AG10803 (cell line): Measurements from ENCODE around the gene DMWD.

ENCODE experiments used
- DNase-seq: peaks from one replicate; pipeline ENCODE4 v3.0.0; 2010; ENCODE audit warnings: low read depth
- H3K4me3 ChIP-seq: 2 replicates; pipeline ENCODE4 v1.5.1; 2011; ENCODE audit warnings: mild to moderate bottlenecking, low read length, control low read depth
- TF ChIP-seq, protein P1 (sequence below): conservative IDR thresholded peaks from 2 replicates; pipeline ENCODE4 v1.5.1; 2011; ENCODE audit warnings: mild to moderate bottlenecking, low read length, control low read depth, inconsistent platforms

Gene DMWD

DNA sequence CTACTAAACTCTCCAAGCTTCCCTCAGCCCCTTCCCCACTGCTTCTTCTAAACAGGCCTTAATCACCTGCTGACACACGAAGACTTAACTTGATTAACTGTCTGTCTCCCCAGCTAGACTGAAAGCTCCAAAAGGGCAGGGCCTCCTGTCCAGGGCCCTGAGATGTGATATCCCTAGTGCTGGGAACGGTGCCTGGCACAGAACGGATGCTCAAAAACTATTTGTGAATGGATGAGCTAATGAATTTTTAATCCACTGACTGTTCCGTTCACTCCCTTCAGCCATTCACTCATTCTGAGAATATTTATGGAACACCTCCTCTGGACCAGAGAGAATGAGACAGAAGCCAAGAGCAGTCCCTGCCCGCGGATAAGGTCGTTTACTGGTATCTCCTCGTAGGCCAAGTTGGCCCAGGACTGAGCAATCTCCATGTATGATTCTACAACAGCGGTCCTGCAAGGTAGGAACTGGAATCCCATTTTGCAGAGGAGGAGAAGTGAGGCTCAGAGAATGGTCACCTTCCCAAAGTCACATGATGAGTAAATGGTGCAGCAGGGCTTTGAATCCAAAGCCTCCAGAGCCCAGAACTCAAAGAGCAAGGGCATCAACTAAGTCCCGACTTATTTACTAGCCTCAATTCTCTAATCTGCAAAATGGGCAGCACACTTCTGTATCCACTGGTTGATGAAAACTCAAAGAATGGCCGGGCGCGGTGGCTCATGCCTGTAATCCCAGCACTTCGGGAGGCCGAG, 3.4 kb downstream of the DMWD start:
- no peak for DNase-seq

DNA sequence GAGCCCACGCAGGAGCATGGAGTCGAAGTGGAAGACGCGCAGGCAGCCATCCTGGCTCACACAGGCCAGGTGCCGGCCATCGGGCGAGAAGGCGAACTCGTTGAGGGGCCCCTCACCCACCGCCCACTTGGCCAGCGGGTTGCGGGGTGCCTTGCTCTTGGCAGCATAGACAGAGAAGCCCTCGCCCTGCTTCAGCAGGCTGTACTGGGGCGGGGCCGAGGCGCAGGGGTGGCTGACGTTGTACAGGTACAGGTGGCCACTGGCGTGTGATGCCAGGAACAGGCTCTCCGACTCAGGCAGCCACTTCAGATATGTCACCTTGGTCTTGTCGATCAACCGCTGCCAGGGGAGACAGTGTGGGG, 6.1 kb downstream of the DMWD start:
- no peak overlapping the region for H3K4me3 ChIP-seq
- no peak for DNase-seq
- TF ChIP-seq, protein P1, sequence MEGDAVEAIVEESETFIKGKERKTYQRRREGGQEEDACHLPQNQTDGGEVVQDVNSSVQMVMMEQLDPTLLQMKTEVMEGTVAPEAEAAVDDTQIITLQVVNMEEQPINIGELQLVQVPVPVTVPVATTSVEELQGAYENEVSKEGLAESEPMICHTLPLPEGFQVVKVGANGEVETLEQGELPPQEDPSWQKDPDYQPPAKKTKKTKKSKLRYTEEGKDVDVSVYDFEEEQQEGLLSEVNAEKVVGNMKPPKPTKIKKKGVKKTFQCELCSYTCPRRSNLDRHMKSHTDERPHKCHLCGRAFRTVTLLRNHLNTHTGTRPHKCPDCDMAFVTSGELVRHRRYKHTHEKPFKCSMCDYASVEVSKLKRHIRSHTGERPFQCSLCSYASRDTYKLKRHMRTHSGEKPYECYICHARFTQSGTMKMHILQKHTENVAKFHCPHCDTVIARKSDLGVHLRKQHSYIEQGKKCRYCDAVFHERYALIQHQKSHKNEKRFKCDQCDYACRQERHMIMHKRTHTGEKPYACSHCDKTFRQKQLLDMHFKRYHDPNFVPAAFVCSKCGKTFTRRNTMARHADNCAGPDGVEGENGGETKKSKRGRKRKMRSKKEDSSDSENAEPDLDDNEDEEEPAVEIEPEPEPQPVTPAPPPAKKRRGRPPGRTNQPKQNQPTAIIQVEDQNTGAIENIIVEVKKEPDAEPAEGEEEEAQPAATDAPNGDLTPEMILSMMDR, result no peak

More for the DNA sequence above, 3.4 kb downstream of the DMWD start:
- TF ChIP-seq, protein P1, result no peak
- no peak overlapping the region for H3K4me3 ChIP-seq

DNA sequence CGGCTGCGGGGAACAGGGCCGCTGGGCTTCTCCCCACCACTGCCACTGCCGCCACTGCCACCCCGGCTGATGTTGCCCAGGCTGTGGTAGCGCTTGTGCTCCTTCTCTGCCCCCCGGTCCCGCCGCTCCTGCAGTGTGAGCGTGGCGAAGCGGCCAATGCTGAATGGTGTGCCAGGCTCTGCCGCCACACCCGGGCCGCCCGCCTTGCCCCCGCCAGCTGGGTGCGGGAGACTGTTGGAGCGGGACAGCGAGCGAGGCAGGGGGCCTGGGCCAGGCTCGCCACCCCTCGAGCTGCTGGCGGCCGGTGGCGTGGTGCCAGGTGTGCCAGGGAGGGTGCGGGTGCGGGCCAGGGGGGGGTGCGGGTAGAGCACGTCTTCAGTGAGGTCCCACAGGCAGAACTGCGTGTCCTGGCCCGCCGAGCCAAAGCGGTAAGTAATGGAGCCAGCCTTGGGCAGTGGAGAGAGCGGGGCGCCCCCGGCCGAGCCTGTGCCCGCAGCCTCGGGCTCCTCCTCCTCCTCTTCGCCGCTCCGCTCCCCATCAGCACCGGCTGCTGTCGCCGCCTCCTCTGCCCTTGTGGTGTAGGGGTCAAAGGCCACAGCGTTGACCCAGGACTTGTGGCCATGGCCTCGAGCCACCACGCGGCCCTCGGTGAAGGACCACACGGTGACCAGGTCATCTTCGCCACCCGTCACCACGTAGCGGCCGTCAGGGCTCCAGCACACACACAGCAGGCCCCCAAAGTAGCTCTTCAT, 6.7 kb downstream of the DMWD start:
- no peak overlapping the region for H3K4me3 ChIP-seq

DNA sequence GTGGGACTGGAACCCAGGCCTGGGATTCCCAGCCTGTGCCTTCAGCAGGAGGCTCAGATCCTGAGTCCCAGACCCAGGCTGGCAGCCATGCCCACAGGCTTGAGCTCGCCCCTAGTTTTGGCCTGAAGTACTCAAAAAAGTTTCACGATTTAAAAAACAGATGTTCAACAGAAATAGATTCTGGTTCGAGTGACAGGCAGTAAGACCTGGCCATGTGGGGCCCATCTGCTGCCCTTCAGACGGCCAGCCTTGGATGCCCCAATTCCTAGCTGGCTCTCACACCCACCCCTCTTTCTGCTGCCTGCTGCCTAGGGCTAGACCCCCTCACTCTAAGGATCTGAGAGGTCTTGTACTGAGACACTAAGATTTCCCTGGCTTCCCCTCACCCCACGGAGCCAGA, 7.5 kb downstream of the DMWD start:
- no peak overlapping the region for H3K4me3 ChIP-seq
- no peak for DNase-seq
- TF ChIP-seq, protein P1, result no peak

More for the DNA sequence above, 6.7 kb downstream of the DMWD start:
- DNase-seq, result no peak
- TF ChIP-seq, protein P1, result no peak

DNA sequence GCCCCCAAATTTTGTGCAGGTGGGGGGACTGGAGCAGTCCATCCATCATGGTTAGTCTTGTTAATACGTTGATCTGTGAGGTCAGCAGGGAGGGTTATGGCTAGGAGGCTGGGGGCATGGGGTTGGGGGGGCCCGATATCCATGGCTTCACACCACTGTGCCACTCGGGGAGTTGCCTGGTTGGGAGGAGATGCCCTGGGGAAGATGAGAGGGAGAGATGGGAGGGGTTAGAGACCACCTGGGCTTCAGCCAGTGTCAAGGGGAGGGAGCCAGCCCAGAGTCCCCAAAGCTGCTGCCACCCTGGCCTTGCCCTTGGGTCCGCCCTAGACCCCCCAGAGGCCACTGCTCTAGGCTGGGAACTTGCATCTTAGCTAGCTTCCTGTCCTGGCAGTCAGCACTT, 8.5 kb downstream of the DMWD start:
- no peak for DNase-seq
- H3K4me3 ChIP-seq, result no peak overlapping the region
- TF ChIP-seq, protein P1, result no peak

DNA sequence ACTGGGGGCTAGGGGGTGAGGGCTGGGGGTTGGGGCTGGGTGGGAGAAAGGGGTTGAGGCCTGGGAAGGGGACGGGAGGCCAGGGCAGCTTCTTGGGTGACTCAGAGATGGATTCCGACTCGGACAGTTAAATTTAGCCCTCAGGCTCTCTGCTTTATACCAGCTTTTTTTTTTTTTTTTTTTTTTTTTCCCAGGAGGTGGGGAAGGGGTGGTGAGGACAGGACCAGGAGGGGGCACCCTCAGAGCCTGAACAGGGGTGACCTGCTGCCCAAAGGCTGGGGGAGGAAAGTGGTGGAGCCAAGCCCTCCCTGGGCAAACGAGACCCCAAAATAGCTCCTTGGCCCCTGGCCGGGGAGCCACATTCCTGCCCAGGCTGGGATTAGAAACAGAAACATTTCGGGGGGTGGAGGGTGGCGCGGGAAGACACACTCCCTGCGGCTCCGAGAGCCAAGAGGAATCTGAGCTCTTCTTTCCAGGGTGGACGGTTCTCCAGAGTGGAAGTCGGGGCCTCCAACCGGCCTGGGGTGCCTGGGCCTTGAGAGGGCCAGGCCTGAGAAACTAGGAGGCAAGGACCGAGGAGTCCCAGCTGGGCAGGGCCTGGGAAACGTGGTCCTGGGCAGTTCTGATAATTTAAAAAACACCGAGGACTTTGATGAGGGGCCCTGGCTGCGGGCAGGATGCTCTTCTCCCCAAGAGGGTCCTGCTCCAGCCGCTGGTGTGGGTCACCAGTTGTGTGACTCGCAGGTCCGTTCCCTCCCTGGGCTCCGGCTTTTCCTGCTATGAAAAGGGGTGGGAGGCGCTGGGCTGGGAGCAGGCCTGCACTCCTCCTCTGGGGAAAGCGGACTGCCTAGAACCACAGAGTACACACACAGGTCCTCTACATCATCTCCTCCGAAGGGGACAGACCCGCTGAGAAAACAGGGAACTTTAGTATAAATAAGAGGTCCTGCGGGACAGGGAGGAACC, 9.5 kb downstream of the DMWD start:
- H3K4me3 ChIP-seq, result peak overlapping the region; percentile 77
- peak; percentile 78 for DNase-seq
- TF ChIP-seq, protein P1, result no peak
